PFSK-1 (cell line): ENCODE data around the gene FRMD4B.

Experiments
- FOXP2 ChIP-seq: optimal IDR thresholded peaks from 2 replicates; pipeline ENCODE3; 2011; ENCODE audit warnings: borderline replicate concordance, control low read depth, inconsistent platforms; ENCODE audit not compliant: insufficient read depth; ENCODE audit errors: extremely low read length, extremely low read depth
- POLR2AphosphoS5 ChIP-seq: IDR thresholded peaks from 2 replicates; pipeline ENCODE4 v1.6.1; 2012; ENCODE audit warnings: low read depth, mild to moderate bottlenecking, control low read depth, low read length, moderate library complexity
- SIN3A ChIP-seq: IDR thresholded peaks from 2 replicates; pipeline ENCODE4 v1.6.1; 2012; ENCODE audit warnings: mild to moderate bottlenecking, low read length, moderate library complexity, borderline replicate concordance; ENCODE audit not compliant: insufficient read depth
- TAF1 ChIP-seq: IDR thresholded peaks from 2 replicates; pipeline ENCODE4 v1.6.1; 2012; ENCODE audit warnings: low read length, control low read depth, borderline replicate concordance; ENCODE audit not compliant: insufficient read depth
- TF ChIP-seq, protein P1 (sequence below), 2 experiments: IDR thresholded peaks; 2 replicates each; pipeline versions ENCODE4 v1.6.1 to v1.8.0; 2011 to 2012; ENCODE audit warnings: low read depth in 2 of 2, low read length in 2 of 2, control low read depth in 1 of 2, inconsistent platforms in 1 of 2, mild to moderate bottlenecking in 1 of 2, moderate library complexity in 1 of 2; ENCODE audit not compliant: insufficient read depth in 1 of 2

FRMD4B gene

DNA sequence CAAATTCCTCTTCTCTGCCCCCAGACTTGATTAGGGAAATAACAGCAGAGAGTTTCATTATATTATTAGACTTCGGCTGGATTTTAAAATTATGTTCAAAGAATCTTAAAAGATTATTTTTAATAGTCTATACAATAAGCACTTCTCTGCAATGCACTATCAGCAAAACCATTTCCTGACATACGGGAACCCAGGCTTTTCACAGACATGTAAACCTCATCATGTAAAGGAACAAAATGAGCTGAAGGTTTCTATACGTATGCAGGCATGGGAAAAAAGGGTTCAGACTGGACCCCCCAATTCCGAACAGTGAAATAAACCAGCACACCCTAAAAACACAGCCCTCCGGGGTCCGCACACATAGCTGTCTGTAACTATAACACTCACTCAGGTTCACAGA lies 185.9 kb downstream of the FRMD4B start:
- TF ChIP-seq FOXP2 = no peak
- TF ChIP-seq POLR2AphosphoS5 = no peak
- TF ChIP-seq SIN3A = no peak
- TF ChIP-seq TAF1 = no peak
- TF ChIP-seq, protein P1, sequence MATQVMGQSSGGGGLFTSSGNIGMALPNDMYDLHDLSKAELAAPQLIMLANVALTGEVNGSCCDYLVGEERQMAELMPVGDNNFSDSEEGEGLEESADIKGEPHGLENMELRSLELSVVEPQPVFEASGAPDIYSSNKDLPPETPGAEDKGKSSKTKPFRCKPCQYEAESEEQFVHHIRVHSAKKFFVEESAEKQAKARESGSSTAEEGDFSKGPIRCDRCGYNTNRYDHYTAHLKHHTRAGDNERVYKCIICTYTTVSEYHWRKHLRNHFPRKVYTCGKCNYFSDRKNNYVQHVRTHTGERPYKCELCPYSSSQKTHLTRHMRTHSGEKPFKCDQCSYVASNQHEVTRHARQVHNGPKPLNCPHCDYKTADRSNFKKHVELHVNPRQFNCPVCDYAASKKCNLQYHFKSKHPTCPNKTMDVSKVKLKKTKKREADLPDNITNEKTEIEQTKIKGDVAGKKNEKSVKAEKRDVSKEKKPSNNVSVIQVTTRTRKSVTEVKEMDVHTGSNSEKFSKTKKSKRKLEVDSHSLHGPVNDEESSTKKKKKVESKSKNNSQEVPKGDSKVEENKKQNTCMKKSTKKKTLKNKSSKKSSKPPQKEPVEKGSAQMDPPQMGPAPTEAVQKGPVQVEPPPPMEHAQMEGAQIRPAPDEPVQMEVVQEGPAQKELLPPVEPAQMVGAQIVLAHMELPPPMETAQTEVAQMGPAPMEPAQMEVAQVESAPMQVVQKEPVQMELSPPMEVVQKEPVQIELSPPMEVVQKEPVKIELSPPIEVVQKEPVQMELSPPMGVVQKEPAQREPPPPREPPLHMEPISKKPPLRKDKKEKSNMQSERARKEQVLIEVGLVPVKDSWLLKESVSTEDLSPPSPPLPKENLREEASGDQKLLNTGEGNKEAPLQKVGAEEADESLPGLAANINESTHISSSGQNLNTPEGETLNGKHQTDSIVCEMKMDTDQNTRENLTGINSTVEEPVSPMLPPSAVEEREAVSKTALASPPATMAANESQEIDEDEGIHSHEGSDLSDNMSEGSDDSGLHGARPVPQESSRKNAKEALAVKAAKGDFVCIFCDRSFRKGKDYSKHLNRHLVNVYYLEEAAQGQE (IDR thresholded peaks at IDR 0.05; ENCODE audit: insufficient read depth in 1 of 2, low read depth in 2 of 2, low read length in 2 of 2) = no peak

- no peak for TF ChIP-seq POLR2AphosphoS5
- no peak for TF ChIP-seq SIN3A
- TF ChIP-seq, protein P1 (IDR thresholded peaks at IDR 0.05; ENCODE audit: insufficient read depth in 1 of 2, low read depth in 2 of 2, low read length in 2 of 2) = no peak
- no peak for TF ChIP-seq FOXP2
- no peak for TF ChIP-seq TAF1
Observed at GRCh38 chr3:69197922-69198530, 187.9 kb downstream of the FRMD4B start.

DNA sequence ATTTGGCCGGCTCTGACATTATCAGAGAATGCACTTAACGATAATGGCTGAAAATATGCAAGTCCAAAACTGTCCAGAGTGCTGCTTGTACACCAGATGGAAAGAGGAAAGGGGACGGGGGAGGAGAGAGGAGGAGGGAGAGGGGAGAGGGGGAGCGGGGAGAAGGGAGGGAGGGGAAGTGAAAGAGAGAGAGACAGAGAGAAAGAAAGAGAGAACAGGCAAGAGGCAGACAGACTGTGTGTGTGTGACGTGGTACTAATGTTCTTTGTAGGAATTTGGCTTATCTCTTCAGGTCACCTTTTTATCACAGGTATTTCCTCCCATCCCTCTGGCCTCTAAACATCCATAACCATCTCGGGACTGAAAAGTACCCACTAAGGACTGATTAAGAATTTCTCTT lies 188.4 kb downstream of the FRMD4B start:
- TF ChIP-seq, protein P1 (IDR thresholded peaks at IDR 0.05; ENCODE audit: insufficient read depth in 1 of 2, low read depth in 2 of 2, low read length in 2 of 2) = no peak
- no peak for TF ChIP-seq FOXP2
- TF ChIP-seq POLR2AphosphoS5 = no peak
- TF ChIP-seq SIN3A = no peak
- no peak for TF ChIP-seq TAF1

- TF ChIP-seq SIN3A = no peak
- no peak for TF ChIP-seq POLR2AphosphoS5
- no peak for TF ChIP-seq TAF1
- TF ChIP-seq FOXP2 = no peak
- TF ChIP-seq, protein P1 (IDR thresholded peaks at IDR 0.05; ENCODE audit: insufficient read depth in 1 of 2, low read depth in 2 of 2, low read length in 2 of 2) = no peak
Observed at GRCh38 chr3:69196876-69197275, 189.0 kb downstream of the FRMD4B start.
